GM18909 (cell line): ENCODE results near the gene DICER1.
"Not testable (repeated sequence)": the region's sequence is repeated elsewhere in the genome, so short reads cannot be mapped to it uniquely, and the experiment has no call there.

Experiments
- ATAC-seq: cut with Tn5 transposase; IDR thresholded peaks from one replicate; pipeline ENCODE4 v1.9.1; 2021; ENCODE audit warnings: mild to moderate bottlenecking; ENCODE audit not compliant: unreplicated experiment, poor library complexity

Gene DICER1

DNA sequence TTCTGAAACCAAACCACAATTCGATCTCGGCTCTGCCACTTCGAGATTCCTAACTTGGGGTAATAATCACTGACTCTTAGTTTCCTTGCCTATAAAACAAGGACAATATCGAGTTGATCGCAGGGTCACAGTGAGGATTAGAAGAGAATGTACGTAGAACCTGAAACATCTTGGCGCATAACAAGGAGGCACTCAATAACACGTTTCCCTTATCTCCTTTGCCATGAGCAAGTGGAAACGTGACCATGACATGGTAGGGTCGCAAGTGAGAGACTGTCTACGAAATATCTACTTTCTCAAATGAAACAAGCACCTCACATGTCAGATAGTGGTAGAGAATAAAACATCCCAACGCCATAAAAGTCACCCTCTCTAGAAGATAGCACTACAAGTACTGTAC lies 2.3 kb downstream of the DICER1 start:
- no peak for ATAC-seq

DNA sequence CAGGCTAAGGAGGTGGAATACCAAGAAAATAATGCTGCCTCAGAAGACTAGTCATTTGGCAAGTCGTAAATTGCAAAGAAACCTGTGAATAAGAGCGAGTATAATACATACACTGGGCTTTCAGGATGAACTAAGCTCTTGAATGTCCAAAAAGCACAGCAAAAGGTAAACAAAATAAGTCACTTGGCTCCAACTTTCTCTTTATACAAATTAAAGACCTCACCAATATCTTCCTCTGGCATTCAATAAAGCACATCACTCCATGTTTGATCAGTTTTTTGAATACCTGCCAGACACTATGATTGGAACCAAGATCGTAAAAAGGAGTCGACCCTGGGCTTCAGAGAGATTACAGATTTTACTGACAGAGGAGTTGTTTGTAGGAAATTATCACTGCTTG lies 3.5 kb downstream of the DICER1 start:
- ATAC-seq = no peak

- ATAC-seq = no peak
Observed at GRCh38 chr14:95151561-95151960, 5.8 kb downstream of the DICER1 start.

GRCh38 chr14:95150910-95151309 lies 6.4 kb downstream of the DICER1 start:
- no peak for ATAC-seq

DNA sequence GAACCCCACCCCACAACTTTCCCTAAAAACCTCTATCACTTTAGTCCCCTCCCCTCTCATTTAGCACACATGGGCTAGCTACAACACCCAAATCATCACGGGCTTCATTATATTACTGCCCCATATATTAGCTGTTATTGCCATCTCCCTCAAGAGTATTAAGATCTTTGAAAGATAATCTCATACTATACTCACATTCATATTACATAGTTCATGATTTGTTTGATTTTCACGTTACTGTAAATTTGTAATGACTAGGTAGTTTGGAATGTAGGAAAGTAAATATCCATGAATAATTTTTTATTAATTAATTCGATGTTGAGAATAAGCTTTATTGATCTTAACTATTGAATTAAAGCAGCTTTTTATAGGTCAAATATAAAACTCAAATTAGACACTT lies 7.9 kb downstream of the DICER1 start:
- no peak for ATAC-seq

- ATAC-seq = no peak
Observed at GRCh38 chr14:95147597-95147996, 9.7 kb downstream of the DICER1 start.

DNA sequence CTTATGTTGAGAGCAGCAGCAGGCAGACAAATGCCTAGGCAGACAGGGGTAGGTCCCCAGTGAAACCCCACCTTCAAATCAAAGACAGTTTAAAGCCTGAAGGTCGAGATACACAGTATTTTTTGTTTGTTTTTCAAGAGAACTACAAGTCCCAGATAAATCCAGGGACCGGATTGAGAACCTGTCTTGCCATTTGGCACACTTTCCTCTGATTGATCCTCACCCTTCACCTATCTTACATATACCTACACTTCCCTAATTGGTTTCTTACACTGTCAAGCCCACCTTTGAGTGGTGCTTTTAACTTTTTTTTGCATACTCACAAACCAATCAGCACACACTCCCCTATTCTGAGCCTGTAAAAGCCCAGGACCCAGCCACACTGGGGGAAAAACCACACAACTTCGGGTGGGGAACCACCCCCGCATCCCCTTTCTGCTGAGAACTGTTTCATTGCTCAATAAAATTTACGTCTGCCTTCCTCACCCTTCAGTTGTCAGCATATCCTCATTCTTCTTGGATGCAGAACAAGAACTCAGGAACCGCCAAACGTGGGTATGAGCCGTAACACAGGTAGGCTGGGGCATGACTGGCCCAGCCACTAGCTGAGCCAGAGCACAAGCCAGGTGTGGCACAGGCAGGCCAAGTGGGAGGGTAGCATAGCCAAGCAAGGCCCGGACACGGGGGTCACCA lies 11.1 kb downstream of the DICER1 start:
- ATAC-seq = no peak

DNA sequence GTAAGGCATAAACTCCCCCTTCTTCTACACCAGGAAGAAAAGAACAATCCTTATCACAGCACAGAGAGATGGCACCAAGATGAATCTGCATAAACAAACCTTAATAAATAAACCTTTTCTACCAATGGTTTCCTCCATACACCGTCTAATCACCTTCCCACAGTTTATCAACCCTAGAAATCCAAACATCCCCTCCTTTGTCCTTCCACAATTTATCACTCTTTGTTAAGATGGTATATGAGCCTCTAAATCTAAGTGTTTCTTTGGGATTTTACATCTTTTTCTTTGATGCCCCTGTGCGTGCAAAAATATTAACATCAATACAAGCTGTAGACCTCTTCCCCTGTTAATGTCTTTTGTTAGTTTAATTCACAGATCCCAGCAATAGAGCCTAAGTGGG lies 12.5 kb downstream of the DICER1 start:
- no peak for ATAC-seq

- no peak for ATAC-seq
Observed at GRCh38 chr14:95143808-95144620, 13.3 kb downstream of the DICER1 start.

DNA sequence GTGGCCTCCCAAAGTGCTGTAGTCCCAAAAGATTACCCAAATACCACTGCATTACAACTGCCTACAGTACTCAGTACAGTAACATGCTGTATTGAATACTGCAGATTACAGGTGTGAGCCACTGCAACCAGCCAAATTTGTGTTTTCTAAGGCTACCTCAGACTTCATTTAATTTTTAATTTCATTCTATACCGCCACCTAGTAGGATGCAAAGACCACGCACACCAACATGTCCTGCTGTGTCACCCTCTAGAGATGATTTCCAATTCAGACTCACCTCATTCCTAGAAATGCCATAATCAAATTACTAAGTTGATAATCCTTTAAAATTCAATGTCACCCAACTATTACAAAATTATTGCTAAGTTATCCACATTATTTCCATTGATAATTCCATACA lies 15.1 kb downstream of the DICER1 start:
- ATAC-seq = no peak

DNA sequence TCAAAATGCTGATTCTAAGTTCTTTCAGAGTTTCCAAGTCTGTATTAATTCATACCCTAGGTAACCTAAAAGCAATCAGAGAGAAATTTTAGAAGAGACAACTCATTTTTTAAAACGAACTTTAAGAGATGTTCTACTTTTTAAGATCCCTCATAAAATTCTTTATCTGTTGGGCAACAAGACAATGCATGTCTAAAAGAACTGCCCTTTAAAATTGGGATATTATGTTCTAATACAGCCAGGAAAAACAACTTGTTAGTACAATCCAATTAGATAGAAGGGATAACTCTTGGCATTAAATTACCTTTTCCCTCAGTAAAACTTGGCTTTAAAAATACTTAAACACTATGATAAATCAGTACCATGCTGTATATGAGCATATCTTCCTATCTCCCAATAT lies 15.6 kb downstream of the DICER1 start:
- no peak for ATAC-seq

DNA sequence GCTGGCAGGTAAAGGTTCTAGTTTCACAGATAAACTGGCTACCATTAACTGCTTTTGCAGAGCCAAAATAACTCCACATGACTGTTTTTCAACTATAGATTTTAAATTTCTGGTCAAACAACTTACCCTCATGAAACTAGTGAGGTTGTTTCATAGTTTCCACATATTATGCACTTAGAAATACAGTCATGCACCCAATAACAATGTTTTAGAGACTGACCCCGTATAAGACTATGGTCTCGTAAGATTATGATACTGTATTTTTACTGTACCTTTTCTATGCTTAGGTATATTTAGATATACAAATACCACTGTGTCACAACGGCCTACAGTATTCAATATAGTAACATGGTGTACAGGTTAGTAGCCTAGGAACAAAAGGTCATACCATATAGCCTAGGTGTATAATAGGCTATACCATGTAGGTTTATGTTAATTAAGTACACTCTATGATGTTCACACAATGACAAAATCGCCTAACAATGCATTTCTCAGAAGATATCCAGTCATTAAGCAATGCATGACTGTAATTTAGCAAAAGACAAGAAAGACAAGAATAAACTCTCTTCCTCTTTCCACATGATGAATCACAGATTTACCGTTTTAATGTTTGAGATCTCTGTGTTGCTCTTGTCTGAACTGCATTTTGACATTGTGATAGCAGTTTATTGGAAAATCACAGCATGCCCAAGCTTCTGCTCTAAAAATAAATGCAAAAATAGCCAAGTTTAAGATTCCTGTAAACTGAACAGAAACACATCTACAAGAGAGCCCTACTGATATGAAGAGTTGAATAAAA lies 17.1 kb downstream of the DICER1 start:
- ATAC-seq = no peak

DNA sequence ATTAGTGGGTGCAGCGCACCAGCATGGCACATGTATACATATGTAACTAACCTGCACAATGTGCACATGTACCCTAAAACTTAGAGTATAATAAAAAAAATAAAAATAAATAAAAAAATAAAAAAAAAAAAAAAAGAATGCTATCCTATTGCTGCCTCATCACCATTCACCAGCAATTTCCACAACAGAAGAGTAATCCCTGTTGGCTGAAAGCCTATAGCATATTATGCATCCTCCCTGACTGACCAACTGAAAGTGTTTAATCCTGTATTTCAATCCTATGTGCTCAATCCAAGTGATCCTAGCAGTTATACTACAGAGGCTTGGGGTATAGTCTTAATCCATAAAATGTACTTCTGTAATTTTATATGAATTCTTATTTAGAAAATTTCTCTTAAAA lies 18.5 kb downstream of the DICER1 start:
- ATAC-seq = no peak

DNA sequence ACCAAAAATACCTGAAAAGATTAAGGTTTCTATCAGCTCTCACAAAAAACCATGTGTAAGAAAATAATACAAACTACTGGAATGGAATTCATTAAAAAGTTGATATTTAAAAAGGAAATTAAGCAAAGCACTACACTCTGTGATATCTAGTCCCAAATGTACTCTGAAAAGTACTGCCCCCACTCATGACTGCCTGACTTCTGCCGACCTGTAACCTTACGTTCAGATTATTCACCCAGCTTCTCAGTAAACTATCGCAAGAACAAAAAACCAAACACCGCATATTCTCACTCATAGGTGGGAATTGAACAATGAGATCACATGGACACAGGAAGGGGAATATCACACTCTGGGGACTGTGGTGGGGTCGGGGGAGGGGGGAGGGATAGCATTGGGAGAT lies 18.9 kb downstream of the DICER1 start:
- ATAC-seq = not testable (repeated sequence)

DNA sequence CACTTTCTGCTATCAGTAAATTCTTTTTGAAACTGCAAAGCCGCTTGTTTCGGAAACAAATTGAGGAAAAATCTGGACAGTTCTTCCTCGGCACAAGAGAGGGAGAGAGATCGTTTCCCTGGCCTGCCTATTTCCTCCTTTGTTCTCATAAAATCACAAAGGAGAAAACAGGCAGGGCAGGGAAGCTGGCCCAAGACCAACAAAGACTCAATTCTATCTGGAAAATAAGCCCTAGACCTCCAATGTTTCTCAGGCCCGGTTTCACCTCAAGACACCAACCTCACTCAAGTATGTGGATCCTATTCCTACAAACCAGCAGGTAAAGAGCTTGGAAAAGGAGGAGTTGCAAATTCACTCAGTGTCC lies 19.5 kb downstream of the DICER1 start:
- no peak for ATAC-seq

DNA sequence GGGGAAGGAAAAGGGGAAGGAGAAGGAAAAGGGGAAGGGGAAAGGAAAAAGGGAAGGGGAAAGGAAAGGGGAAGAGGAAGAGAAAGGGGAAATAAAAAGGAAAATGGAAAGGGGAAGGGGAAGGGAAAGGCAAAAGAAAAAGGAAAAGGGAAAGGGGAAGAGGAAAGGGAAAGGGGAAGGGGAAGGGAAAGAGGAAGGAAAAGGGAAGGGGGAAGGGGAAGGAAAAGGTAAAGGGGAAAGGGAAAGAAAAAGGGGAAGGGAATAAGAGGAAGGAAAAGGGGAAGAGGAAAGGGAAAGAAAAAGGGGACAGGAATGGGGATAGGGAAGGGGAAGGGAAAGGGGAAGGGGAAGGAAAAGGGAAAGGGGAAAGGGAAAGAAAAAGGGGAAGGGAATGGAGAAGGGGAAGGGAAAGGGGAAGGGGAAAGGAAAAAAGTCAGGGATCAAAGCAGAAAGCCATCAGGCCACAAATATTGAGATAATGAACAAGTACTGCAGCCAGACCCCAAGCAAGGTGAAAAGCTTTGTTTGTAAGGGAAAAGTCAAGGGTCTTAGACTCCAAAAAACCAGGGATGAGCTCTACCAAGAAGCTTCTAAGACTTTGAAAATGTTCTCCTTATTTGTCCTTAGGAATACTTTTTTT lies 20.0 kb downstream of the DICER1 start:
- ATAC-seq = no peak

DNA sequence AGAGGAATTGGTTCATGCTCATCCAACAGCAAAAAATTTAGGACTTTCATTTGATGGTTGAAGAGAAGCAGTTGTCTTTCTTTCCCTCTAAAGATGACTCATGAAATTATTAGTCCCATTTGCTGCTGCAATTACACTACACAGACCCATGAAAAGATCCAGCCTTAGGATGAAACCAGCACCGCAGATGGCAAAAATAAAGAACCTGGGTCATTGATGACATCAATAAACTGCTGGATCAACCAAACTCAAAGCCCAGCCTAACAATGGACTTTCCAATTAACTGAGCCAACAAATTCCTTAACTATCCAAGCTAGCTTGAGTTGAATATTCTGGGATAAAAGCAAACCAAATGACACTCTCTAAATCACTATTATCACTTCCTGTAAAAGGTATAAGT lies 20.7 kb downstream of the DICER1 start:
- ATAC-seq = no peak

GRCh38 chr14:95134304-95134933 lies 22.9 kb downstream of the DICER1 start:
- ATAC-seq = no peak

DNA sequence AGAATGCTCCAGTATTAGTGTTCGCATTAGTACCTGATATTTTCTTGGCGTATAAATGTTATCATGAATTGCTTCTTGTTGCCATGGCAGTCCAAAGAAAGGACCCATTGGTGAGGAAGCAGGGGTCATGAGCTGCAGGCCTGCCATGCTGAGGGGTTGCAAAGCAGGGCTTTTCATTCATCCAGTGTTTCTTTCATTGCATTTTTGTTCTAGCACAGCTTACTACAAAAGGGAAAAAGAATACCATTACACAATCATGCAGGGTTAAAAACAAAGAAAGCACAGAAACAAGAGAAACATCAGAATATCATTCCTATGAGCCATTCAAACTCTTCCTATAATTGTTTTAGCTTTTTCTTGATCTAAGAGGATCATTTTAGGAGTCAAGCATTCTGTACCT lies 24.0 kb downstream of the DICER1 start:
- no peak for ATAC-seq

DNA sequence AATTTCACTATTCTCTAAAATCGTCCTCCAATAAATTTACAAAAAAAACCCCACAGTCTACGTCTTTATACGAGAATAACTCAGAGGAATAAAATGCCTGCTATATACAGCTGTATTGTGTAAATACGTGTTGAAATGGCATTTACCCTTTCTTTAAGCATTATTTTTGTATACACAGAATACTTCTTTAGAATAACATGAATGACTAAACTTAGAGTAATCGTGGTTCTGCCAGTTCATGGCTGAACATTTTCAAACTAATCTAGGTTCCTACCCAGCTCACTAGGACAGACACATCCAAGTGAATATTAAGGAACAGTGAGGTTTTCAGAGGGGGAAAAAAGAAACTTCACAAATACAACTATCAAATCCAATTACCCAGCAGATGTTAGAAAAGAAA lies 24.6 kb downstream of the DICER1 start:
- no peak for ATAC-seq
